RPMI8226 (cell line): Measurements from ENCODE around the gene UBAP1L.
"Not testable (repeated sequence)": the region's sequence is repeated elsewhere in the genome, so short reads cannot be mapped to it uniquely, and the experiment has no call there.

Experiments
- DNase-seq: peaks from one replicate; pipeline ENCODE4 v3.0.0-alpha.2; 2015

UBAP1L gene

GRCh38 chr15:65082303-65082953 lies 32.6 kb downstream of the UBAP1L start:
- DNase-seq, result no peak

GRCh38 chr15:65081758-65082157 lies 33.2 kb downstream of the UBAP1L start:
- DNase-seq, result no peak

DNA sequence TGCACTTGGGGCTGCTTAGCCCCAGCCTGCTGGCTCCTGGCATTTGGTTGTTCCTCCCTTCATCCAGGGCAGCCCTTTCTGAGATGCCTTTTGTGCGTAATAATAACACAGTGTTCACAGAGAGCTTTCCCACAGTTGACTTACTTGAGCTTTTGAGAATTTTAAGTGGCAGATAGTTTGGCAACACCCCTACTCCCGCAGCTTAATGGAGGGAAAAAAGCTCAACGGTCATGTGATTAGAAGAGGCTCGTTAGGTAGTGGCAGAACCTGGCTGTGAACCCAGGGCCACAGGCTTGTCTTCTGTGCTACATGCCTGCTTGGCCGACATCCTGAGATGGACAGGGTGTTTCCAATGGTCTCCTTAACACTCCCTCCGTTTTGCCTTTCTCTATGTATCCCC lies 33.7 kb downstream of the UBAP1L start:
- DNase-seq, result no peak

GRCh38 chr15:65079580-65079979 lies 35.4 kb downstream of the UBAP1L start:
- DNase-seq, result no peak

DNA sequence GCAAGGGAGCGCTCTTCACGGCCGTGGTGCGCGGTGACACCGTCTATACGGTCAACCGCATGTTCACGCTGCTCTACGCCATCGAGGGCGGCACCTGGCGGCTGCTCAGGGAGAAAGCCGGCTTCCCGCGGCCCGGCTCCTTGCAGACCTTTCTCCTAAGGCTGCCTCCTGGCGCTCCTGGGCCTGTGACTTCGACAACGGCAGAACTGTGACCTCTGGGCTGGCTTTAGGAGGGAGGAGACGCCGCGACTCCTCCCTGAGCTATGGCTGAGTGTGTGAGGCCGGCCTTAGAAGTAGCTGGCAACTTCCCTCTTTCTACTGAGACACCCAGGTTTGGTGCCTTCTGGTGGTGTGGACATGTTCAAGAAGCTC lies 37.0 kb downstream of the UBAP1L start:
- no peak for DNase-seq

DNA sequence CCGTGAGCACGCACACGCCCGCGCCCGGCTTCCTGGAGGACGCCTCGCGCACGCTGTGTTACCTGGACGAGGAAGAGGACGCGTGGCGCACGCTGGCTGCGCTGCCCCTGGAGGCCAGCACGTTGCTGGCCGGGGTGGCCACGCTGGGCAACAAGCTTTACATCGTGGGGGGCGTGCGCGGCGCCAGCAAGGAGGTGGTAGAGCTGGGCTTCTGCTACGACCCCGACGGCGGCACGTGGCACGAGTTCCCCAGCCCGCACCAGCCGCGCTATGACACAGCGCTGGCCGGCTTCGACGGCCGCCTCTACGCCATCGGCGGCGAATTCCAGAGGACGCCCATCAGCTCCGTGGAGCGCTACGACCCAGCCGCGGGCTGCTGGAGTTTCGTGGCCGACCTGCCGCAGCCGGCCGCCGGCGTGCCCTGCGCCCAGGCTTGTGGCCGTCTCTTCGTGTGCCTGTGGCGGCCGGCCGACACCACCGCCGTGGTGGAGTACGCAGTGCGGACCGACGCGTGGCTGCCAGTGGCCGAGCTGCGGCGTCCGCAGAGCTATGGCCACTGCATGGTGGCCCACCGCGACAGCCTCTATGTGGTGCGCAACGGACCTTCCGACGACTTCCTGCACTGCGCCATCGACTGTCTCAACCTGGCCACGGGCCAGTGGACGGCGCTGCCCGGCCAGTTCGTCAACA lies 37.6 kb downstream of the UBAP1L start:
- no peak for DNase-seq

GRCh38 chr15:65076486-65077290 lies 38.3 kb downstream of the UBAP1L start, which contains the start of gene KBTBD13:
Gene KBTBD13, plus strand, starts transcription at chr15:65076746. Its CDS starts 70 bp downstream, at chr15:65076816.
- DNase-seq, result no peak

GRCh38 chr15:65075607-65076395 lies 39.2 kb downstream of the UBAP1L start:
- DNase-seq, result not testable (repeated sequence)

DNA sequence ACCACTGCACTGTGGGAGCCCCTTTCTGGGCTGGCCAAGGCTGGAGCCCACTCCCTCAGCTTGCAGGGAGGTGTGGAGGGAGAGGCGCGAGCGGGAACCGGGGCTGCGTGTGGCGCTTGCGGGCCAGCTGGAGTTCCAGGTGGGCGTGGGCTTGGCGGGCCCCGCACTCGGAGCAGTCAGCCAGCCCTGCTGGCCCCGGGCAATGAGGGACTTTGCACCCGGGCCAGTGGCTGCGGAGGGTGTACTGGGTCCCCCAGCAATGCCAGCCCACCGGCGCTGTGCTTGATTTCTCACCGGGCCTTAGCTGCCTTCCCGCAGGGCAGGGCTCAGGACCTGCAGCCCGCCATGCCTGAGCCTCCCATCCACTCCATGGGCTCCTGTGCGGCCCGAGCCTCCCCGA lies 40.1 kb downstream of the UBAP1L start:
- DNase-seq, result not testable (repeated sequence)

GRCh38 chr15:65072617-65073016 lies 42.4 kb downstream of the UBAP1L start:
- DNase-seq, result no peak

- no peak for DNase-seq
Measured at GRCh38 chr15:65072027-65072426, 43.0 kb downstream of the UBAP1L start.

DNA sequence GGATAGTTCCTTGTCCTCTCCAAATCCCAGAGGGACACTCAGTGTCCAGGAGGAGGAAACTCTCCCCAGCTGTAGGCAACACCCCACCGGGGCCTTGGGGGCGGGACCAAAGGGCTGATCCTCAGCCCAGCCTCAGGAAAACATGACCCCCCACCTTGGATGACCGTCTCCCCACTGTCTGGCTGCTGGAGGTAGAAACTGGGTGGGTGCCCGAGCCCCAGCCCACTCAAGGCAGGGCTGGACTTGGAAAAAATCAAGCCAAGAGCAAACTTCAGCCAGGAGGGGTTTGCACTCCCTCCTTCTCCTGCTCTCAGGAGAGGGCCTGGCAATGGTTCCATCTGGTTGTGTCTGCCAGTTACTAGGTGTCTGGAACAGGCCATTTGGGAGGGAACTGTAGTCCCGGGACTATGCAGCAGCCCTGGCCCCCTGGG lies 43.6 kb downstream of the UBAP1L start:
- no peak for DNase-seq

GRCh38 chr15:65069779-65070546 lies 45.0 kb downstream of the UBAP1L start:
- no peak for DNase-seq

DNA sequence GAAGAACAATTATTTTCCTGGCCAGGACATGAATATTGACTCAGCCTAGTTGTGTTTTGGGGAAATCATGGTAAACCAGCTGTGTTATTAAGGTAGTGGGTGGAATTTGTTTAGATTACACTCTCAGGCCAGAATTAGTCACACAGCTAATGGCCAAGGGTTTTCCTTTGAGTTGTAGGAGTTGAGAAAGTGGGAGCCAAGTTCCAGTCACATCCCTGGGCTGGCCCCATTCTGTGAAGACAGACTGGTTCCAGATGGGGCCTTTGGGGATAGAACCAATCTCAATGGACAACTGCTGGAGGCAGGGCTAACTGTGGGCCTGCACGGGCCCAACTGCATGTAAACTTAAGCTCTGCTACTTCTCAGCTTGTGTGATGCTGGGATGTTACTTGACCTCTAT lies 45.8 kb downstream of the UBAP1L start:
- DNase-seq, result no peak

- no peak for DNase-seq
Measured at GRCh38 chr15:65068403-65068788, 46.6 kb downstream of the UBAP1L start.

DNA sequence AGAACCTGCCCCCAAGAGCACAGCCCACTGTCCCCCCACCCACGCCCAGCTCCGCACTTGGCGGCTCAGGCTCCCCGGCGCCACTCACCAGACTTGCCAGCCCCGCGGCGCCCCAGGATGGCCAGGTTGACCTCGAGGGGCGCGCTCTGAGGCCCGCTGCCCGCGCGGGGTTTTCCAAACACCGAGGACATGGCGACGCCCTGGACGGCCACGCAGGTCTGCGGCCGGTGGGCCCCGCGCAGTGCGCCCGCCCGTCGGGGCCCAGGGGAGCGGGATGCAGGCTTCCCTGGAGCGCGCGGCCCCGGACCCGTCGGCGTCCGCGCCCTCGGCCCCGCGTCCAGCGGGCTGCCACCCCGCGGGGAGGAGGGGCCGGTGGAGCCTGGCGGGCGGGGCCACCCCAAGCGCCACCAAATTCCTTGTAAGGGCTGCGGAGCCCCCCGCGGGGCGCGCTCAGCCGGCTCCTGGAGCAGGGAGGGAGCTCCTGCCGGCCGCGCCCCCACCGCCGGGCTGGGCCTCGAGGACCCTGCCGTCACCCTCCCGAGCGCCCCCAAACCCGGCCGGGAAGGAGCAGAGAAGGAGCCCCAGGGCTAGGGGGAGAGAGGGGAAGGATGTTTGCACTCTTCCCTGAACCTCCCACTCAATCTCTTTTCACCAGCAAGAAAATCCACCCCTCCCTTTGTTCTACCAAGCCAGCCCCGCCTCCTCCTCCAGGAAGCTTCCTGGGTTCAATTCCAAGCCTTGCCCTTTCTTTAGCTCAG lies 47.2 kb downstream of the UBAP1L start, which contains the start of gene RASL12:
Gene RASL12, minus strand, starts transcription at position 347 of the 758 bp plus-strand sequence. Its CDS starts 156 bp downstream, at position 191.
- DNase-seq, result no peak

DNA sequence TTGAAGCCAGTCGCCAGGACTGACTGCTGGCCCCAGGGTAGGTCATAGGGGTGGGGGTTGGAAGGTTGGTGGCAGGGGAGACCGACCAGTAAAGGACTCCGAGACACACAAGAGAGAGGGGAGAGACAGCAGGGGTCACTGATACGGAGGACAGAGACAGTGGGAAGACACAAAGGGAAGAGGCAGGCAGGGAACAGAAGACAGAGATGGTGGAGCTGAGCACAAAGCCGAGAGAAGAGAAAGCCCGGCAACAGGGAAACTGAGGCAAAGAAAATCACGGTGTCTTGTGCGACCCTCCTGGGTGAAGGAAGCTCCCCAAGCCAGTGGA lies 47.7 kb downstream of the UBAP1L start:
- no peak for DNase-seq

- no peak for DNase-seq
Measured at GRCh38 chr15:65066635-65067316, 48.2 kb downstream of the UBAP1L start.

DNA sequence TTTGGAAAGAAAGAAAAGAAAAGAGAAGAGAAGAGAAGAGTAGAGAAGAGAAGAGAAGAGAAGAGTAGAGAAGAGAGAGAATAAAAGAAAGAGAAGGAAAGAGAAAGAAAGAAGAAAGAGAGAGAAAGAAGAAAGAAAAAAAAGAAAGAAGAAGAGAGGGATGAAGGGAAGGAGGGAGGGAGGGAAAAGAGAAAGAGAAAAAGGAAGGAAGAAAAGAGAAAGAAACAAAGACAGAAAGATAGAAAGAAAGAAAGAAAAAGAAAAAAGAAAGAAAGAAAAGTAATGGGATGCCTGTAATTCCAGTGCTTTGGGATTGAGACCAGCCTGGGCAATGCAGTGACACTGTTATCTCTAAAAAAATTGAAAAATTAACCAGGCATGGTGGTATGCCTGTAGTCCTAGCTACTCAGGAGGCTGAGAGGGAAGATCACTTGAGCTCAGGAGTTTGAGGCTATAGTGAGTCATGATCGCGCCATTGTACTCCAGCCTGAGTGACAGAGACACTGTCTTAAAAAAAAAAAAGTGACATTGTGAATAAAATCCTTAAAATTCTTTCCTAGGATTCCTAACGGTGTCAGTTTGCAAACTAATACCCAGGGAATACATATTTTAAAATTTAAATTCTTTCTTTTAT lies 48.9 kb downstream of the UBAP1L start:
- no peak for DNase-seq

DNA sequence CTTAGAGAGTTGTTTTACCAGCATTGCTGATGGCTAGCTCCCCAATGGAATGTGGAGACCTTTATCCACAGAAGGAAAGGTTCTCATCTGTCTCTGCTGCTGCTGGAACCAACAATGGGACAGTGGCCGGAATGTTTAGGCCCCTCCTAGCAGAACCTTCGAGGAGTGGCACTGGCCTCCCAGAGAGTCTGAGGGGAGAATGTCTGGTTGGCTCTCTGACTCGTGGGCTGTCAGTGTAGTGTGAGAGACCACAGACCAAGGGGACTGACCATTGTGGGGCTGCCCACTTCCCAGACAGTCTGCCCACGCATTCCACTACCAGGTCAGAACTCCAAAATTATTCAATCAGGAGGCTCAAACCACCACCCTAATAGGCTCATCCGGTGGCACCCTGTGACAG lies 52.3 kb downstream of the UBAP1L start:
- DNase-seq, result no peak
